GM19351 (cell line): Measurements from ENCODE around the gene GPR137.

Source experiments
- ATAC-seq: cut with Tn5 transposase; IDR thresholded peaks from one replicate; pipeline ENCODE4 v1.9.1; 2021; ENCODE audit warnings: mild to moderate bottlenecking, moderate library complexity; ENCODE audit not compliant: unreplicated experiment

Gene GPR137

GRCh38 chr11:64249038-64249437 is 36.6 kb upstream of the GPR137 start:
- no peak for ATAC-seq

- no peak for ATAC-seq
Measured at GRCh38 chr11:64249563-64250414, 35.9 kb upstream of the GPR137 start.

- no peak for ATAC-seq
Measured at GRCh38 chr11:64250415-64251015, 35.1 kb upstream of the GPR137 start.

GRCh38 chr11:64251016-64251752 is 34.5 kb upstream of the GPR137 start, which contains the start of gene PLCB3:
TSS of gene PLCB3 (plus strand) at chr11:64251530. CDS start at chr11:64251650, 120 bp downstream.
- ATAC-seq, result peak; percentile 53

- ATAC-seq, result no peak
Measured at GRCh38 chr11:64251753-64252002, 34.0 kb upstream of the GPR137 start.

- no peak for ATAC-seq
Measured at GRCh38 chr11:64252003-64252872, 33.4 kb upstream of the GPR137 start.

GRCh38 chr11:64253043-64253442 is 32.6 kb upstream of the GPR137 start:
- ATAC-seq, result no peak

- no peak for ATAC-seq
Measured at GRCh38 chr11:64253481-64253880, 32.2 kb upstream of the GPR137 start.

- ATAC-seq, result no peak
Measured at GRCh38 chr11:64254326-64254725, 31.3 kb upstream of the GPR137 start.

GRCh38 chr11:64255135-64256128 is 30.2 kb upstream of the GPR137 start:
- no peak for ATAC-seq

GRCh38 chr11:64256300-64256699 is 29.3 kb upstream of the GPR137 start:
- no peak for ATAC-seq

GRCh38 chr11:64258356-64258755 is 27.3 kb upstream of the GPR137 start:
- ATAC-seq, result no peak

GRCh38 chr11:64258946-64259532 is 26.6 kb upstream of the GPR137 start:
- no peak for ATAC-seq

- ATAC-seq, result no peak
Measured at GRCh38 chr11:64259533-64260067, 26.0 kb upstream of the GPR137 start.

- no peak for ATAC-seq
Measured at GRCh38 chr11:64260147-64260708, 25.4 kb upstream of the GPR137 start.

- no peak for ATAC-seq
Measured at GRCh38 chr11:64261556-64262080, 24.0 kb upstream of the GPR137 start.

- no peak for ATAC-seq
Measured at GRCh38 chr11:64262271-64263002, 23.2 kb upstream of the GPR137 start.
